Ascending aorta (tissue), 2 donors: ENCODE measurements around the gene NTM. TPM values are rescaled to one million over a fixed set of nuclear protein-coding genes. Genes with fewer than 3 reads are reported as not detected.

ENCODE experiments used
- DNase-seq, 2 donors: peaks; one replicate each; pipeline ENCODE4 v3.0.0-alpha.2; 2019; ENCODE audit warnings: low spot score in 2 of 2
- H3K27ac ChIP-seq, 2 donors: fragments of 200-600 bp; sonication (generic); one replicate each; pipeline ENCODE4 v1.5.1; 2016 to 2017; ENCODE audit warnings: mild to moderate bottlenecking in 1 of 2
- H3K27me3 ChIP-seq: fragments of 200-600 bp; sonication (generic); one replicate; pipeline ENCODE4 v1.5.1; 2017
- H3K36me3 ChIP-seq, 2 donors: fragments of 200-600 bp; sonication (generic); one replicate each; pipeline ENCODE4 v1.5.1; 2016
- H3K4me1 ChIP-seq, 2 donors: fragments of 200-600 bp; sonication (generic); one replicate each; pipeline ENCODE4 v1.5.1; 2016 to 2017; ENCODE audit warnings: mild to moderate bottlenecking in 1 of 2
- H3K4me3 ChIP-seq, 2 donors: fragments of 200-600 bp; sonication (generic); one replicate each; pipeline ENCODE4 v1.5.1; 2016 to 2017; ENCODE audit warnings: mild to moderate bottlenecking in 1 of 2
- H3K9me3 ChIP-seq, 2 donors: fragments of 200-600 bp; sonication (generic); one replicate each; pipeline ENCODE4 v1.5.1; 2016
- CTCF ChIP-seq, 3 experiments: fragments of 200-600 bp in 2 of 3; fragments of 450-650 bp in 1 of 3; sonication (generic) in 2 of 3; IDR thresholded peaks; one replicate each; pipeline ENCODE4 v1.5.1; 2016 to 2019; ENCODE audit warnings: antibody characterized with exemption in 3 of 3, mild to moderate bottlenecking in 1 of 3, moderate library complexity in 1 of 3
- intact Hi-C: fragments of 100-400 bp; cut with DNase I; formaldehyde crosslinking; loops from one replicate; pipeline ENCODE4 v1.15.1; 2023
- total RNA-seq: library from RNA; depleted of rRNA; stranded (reverse); fragments of >200 nt; gene quantifications from one replicate; pipeline ENCODE4 v1.1.0, GENCODE V29; 2016

Gene NTM
- total RNA-seq, 1 donor from 2014 or later, result not detected

GRCh38 chr11:131914361-131914774 lies 544.0 kb downstream of the NTM start:
- H3K4me1 ChIP-seq, result no peaks in the 10 kb centered on the region
- no peaks in the 10 kb centered on the region for H3K36me3 ChIP-seq
- DNase-seq, result no peak
- H3K27ac ChIP-seq, result no peak overlapping the region
- peaks cover 4% of the 10 kb centered on the region for H3K27me3 ChIP-seq
- intact Hi-C loops, result no loop called here
- H3K9me3 ChIP-seq, result no peaks in the 10 kb centered on the region
- no peak overlapping the region for H3K4me3 ChIP-seq
- TF ChIP-seq CTCF (IDR thresholded peaks at IDR 0.05), result peak in 1 of 3 experiments; percentile 14

- no peak for TF ChIP-seq CTCF (IDR thresholded peaks at IDR 0.05)
- H3K36me3 ChIP-seq, result no peaks in the 10 kb centered on the region
- peaks cover 3% of the 10 kb centered on the region for H3K27me3 ChIP-seq
- H3K27ac ChIP-seq, result no peak overlapping the region
- H3K4me3 ChIP-seq, result no peak overlapping the region
- no peak for DNase-seq
- no peaks in the 10 kb centered on the region for H3K4me1 ChIP-seq
- intact Hi-C loops, result no loop called here
- H3K9me3 ChIP-seq, result no peaks in the 10 kb centered on the region
These were observed 546.2 kb downstream of the NTM start for GRCh38 chr11:131916638-131917037.

DNA sequence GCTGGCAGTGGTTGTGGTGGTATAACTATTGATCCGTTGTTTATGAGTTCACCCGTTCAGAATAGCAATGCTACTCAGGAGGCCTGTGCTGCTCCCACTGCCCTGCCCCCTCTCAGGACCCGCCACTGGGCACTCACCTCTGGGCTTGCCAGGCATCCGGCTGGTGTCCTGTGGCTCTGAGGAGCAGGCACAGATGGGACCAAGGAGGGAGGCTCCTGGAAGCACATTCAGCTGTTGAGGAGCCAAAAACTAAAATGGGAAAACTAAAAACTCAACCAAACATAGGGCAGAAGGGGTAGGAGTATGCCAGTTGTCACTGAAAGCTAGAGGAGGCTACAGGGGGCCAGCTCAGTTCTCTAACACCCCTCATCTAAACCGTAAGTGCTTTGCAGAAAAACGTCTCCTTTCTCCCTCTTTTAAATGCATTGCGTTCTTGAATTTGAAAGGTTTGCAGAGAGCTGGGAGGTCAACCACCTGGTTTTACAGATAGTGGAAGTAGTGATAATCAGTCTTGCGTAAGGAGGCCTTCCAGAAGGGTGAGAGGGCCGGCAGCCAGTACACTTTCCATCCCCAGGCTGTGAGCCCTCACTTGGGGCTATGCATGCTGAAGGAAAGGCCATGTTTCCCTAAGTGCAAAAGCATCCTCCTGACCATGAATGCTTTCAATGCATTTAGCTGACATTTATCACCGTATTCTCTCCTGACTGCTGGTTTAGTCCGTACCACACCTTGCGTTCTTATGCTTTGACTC lies 547.4 kb downstream of the NTM start:
- DNase-seq, result no peak
- Histone ChIP-seq H3K4me3 (no peak overlapping the region), H3K27ac (no peak overlapping the region), H3K4me1 (no peaks in the 10 kb centered on the region), H3K27me3 (no peaks in the 10 kb centered on the region), H3K36me3 (no peaks in the 10 kb centered on the region), H3K9me3 (no peaks in the 10 kb centered on the region)
- intact Hi-C loops, result no loop called here
- no peak for TF ChIP-seq CTCF (IDR thresholded peaks at IDR 0.05)

DNA sequence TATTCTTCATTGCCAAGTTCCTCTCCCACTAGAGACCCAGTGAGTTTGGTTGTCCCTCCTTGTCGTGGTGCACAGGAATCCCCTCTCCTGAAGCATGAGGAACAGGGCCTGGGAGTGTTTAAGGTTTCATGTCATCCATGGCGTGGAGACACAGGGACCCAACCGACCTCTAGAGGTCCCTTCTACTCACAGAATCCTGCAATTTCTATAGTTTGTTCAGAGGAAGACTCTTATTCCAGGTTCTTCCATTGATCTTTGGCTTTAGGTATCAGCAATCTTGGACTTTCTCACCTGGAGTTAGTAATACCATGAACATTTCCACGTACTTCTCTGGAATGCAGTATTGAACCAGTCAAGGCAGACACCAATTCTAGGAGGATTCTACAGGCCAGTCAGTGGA lies 548.2 kb downstream of the NTM start:
- Histone ChIP-seq H3K4me3 (no peak overlapping the region), H3K36me3 (no peaks in the 10 kb centered on the region), H3K4me1 (no peaks in the 10 kb centered on the region), H3K27me3 (no peaks in the 10 kb centered on the region), H3K27ac (no peak overlapping the region), H3K9me3 (no peaks in the 10 kb centered on the region)
- no peak for DNase-seq
- intact Hi-C loops, result no loop called here
- no peak for TF ChIP-seq CTCF (IDR thresholded peaks at IDR 0.05)

- intact Hi-C loops, result no loop called here
- H3K36me3 ChIP-seq, result no peaks in the 10 kb centered on the region
- TF ChIP-seq CTCF (IDR thresholded peaks at IDR 0.05), result no peak
- H3K4me1 ChIP-seq, result no peaks in the 10 kb centered on the region
- H3K27me3 ChIP-seq, result no peaks in the 10 kb centered on the region
- no peak overlapping the region for H3K27ac ChIP-seq
- H3K4me3 ChIP-seq, result no peak overlapping the region
- DNase-seq, result no peak
- no peaks in the 10 kb centered on the region for H3K9me3 ChIP-seq
These were observed 551.8 kb downstream of the NTM start for GRCh38 chr11:131922220-131922619.
